MM.1S (cell line): ENCODE data around the gene KRTAP10-2.

Experiments
- DNase-seq: peaks from one replicate; pipeline ENCODE4 v3.0.0-alpha.2; 2015
- H2AFZ ChIP-seq: fragments of 300-600 bp; sonication (generic); 2 replicates; pipeline ENCODE4 v1.6.0; 2016; ENCODE audit warnings: antibody characterized with exemption, low read length
- H3F3A ChIP-seq: fragments of 300-600 bp; sonication (generic); 2 replicates; pipeline ENCODE4 v1.6.1; 2016; ENCODE audit warnings: mild to moderate bottlenecking, antibody characterized with exemption, low read length, moderate library complexity, mixed read lengths; ENCODE audit not compliant: insufficient read depth
- H3K27ac ChIP-seq: fragments of 300-600 bp; sonication (generic); 2 replicates; pipeline ENCODE4 v1.5.1; 2016; ENCODE audit warnings: mild to moderate bottlenecking, low read length
- H3K27me3 ChIP-seq: fragments of 300-600 bp; sonication (generic); replicated peaks from 2 replicates; pipeline ENCODE4 v1.6.0; 2016; ENCODE audit warnings: low read length; ENCODE audit not compliant: insufficient read depth
- H3K36me3 ChIP-seq: fragments of 300-600 bp; sonication (generic); replicated peaks from 2 replicates; pipeline ENCODE4 v1.6.1; 2016; ENCODE audit warnings: mild to moderate bottlenecking, low read length, mixed read lengths; ENCODE audit not compliant: insufficient read depth
- H3K4me1 ChIP-seq: fragments of 300-600 bp; sonication (generic); 2 replicates; pipeline ENCODE4 v1.6.1; 2016; ENCODE audit warnings: low read length, mixed read lengths
- H3K4me2 ChIP-seq: fragments of 300-600 bp; sonication (generic); 2 replicates; pipeline ENCODE4 v1.6.0; 2016; ENCODE audit warnings: low read depth, low read length
- H3K4me3 ChIP-seq: fragments of 300-600 bp; sonication (generic); 2 replicates; pipeline ENCODE4 v1.5.1; 2016; ENCODE audit warnings: low read length, mixed read lengths
- H3K79me2 ChIP-seq: fragments of 300-600 bp; sonication (generic); 2 replicates; pipeline ENCODE4 v1.6.1; 2016; ENCODE audit warnings: mixed run types, low read length, mixed read lengths
- H3K9ac ChIP-seq: fragments of 300-600 bp; sonication (generic); 2 replicates; pipeline ENCODE4 v1.6.1; 2016; ENCODE audit warnings: low read length, mixed read lengths
- H3K9me2 ChIP-seq: fragments of 300-600 bp; sonication (generic); replicated peaks from 2 replicates; pipeline ENCODE4 v1.6.1; 2016; ENCODE audit warnings: mild to moderate bottlenecking, low read length, mixed read lengths; ENCODE audit not compliant: insufficient read depth
- H3K9me3 ChIP-seq: fragments of 300-600 bp; sonication (generic); replicated peaks from 2 replicates; pipeline ENCODE4 v1.6.1; 2016; ENCODE audit warnings: mild to moderate bottlenecking, low read length, mixed read lengths; ENCODE audit not compliant: insufficient read depth
- H4K20me1 ChIP-seq: fragments of 300-600 bp; sonication (generic); 2 replicates; pipeline ENCODE4 v1.6.1; 2016; ENCODE audit warnings: mild to moderate bottlenecking, low read length, moderate library complexity, mixed read lengths; ENCODE audit not compliant: insufficient read depth
- EZH2 ChIP-seq: fragments of 300-600 bp; sonication (generic); optimal IDR thresholded peaks from 2 replicates; pipeline ENCODE3; 2017; ENCODE audit warnings: low read depth, mild to moderate bottlenecking, antibody characterized with exemption, low read length, mixed read lengths
- EZH2phosphoT487 ChIP-seq: fragments of 300-600 bp; sonication (generic); IDR thresholded peaks from 2 replicates; pipeline ENCODE4 v1.6.1; 2018; ENCODE audit warnings: antibody characterized with exemption, low read length
- TF ChIP-seq, protein P1 (sequence below): fragments of 300-600 bp; sonication (generic); IDR thresholded peaks from 2 replicates; pipeline ENCODE4 v1.5.1; 2016; ENCODE audit warnings: antibody characterized with exemption, low read length, mixed read lengths

KRTAP10-2 gene

DNA sequence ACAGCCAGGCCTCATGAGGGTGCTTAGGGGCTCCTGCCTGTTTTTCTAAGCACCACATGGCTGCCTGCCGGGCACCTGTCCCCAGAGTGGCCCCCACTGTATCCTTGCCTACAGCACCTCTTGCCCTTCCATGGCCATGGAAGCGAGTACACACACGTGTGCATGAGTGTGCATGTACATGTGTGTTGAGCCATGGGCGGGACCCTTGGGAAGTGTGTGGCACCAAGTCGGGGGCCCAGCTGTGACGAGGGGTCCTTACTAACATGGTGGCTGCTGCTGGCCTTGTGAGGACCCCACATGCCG is 37.1 kb downstream of the KRTAP10-2 start:
- H3K9me2 ChIP-seq, result no peaks in the 10 kb centered on the region
- H3K36me3 ChIP-seq, result no peaks in the 10 kb centered on the region
- no peaks in the 10 kb centered on the region for H3K79me2 ChIP-seq
- H3K4me3 ChIP-seq, result no peak overlapping the region
- TF ChIP-seq, protein P1, sequence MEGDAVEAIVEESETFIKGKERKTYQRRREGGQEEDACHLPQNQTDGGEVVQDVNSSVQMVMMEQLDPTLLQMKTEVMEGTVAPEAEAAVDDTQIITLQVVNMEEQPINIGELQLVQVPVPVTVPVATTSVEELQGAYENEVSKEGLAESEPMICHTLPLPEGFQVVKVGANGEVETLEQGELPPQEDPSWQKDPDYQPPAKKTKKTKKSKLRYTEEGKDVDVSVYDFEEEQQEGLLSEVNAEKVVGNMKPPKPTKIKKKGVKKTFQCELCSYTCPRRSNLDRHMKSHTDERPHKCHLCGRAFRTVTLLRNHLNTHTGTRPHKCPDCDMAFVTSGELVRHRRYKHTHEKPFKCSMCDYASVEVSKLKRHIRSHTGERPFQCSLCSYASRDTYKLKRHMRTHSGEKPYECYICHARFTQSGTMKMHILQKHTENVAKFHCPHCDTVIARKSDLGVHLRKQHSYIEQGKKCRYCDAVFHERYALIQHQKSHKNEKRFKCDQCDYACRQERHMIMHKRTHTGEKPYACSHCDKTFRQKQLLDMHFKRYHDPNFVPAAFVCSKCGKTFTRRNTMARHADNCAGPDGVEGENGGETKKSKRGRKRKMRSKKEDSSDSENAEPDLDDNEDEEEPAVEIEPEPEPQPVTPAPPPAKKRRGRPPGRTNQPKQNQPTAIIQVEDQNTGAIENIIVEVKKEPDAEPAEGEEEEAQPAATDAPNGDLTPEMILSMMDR, result no peak
- TF ChIP-seq EZH2phosphoT487 (no peak), EZH2 (no peak)
- DNase-seq, result no peak
- no peaks in the 10 kb centered on the region for H4K20me1 ChIP-seq
- no peaks in the 10 kb centered on the region for H3K9me3 ChIP-seq
- no peak overlapping the region for H2AFZ ChIP-seq
- peaks cover 94% of the 10 kb centered on the region for H3K27me3 ChIP-seq
- no peak overlapping the region for H3K9ac ChIP-seq
- H3K4me1 ChIP-seq, result no peaks in the 10 kb centered on the region; the same call in 1 of the 2 replicates
- H3F3A ChIP-seq, result no peaks in the 10 kb centered on the region
- H3K4me2 ChIP-seq, result no peak overlapping the region
- H3K27ac ChIP-seq, result no peak overlapping the region

GRCh38 chr21:44513389-44514217 is 37.7 kb downstream of the KRTAP10-2 start:
- Histone ChIP-seq H2AFZ (no peak overlapping the region), H3K79me2 (no peaks in the 10 kb centered on the region), H3K4me2 (no peak overlapping the region), H3K4me3 (no peak overlapping the region), H3K27ac (no peak overlapping the region), H3K9ac (no peak overlapping the region), H3K4me1 (no peaks in the 10 kb centered on the region; the same call in 1 of the 2 replicates), H3K36me3 (no peaks in the 10 kb centered on the region), H3F3A (no peaks in the 10 kb centered on the region), H3K27me3 (peaks cover 97% of the 10 kb centered on the region), H3K9me3 (no peaks in the 10 kb centered on the region), H3K9me2 (no peaks in the 10 kb centered on the region), H4K20me1 (no peaks in the 10 kb centered on the region)
- DNase-seq, result no peak
- TF ChIP-seq, protein P1, result no peak
- TF ChIP-seq EZH2phosphoT487 (no peak), EZH2 (no peak)

DNA sequence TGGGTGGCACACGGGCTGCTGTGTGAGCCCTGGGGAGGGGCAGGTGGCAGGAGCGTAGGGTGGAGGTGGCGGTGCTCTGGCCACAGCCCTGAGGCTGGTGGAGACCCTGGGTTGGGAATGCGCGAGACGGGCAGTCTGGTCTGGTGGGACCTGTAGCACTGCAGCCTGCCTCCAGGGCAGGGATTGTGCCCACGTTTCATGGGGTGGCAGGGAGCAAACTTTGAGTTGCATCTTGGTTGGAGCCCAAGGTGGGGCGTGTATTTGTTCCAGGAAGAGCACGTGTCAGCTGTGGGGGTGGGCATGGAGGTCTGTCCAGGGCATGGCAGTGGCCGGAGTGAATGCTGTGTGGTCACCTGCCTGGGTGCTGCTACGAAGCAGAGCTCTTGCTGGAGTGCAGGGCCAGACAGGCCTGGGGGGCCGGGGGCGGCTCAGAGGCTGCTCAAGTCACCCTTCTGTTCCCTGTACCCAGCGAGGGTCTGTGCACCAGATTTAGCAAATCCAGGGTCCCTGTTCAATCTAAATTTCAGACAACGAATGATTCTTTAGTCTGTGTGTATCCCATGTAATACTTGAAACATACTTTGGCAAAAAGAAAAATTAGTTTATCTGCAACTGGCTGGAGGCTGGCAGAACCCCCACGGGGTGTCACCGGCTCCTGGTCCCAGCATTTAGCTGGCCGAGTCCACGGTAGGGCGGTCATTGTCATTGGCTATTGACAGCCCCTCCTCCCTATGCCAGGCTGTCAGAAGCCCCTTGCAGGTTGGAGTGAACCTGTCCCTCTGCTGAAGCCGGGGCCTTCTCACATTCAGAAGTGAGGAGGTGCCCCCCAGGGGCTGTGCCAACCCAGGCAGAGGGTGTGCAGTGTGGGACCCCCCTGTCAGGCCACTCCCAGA is 38.6 kb downstream of the KRTAP10-2 start:
- Histone ChIP-seq H3K27me3 (peaks cover 97% of the 10 kb centered on the region), H3K79me2 (no peaks in the 10 kb centered on the region), H3F3A (no peaks in the 10 kb centered on the region), H3K4me3 (no peak overlapping the region), H4K20me1 (no peaks in the 10 kb centered on the region), H3K9me2 (no peaks in the 10 kb centered on the region), H3K4me2 (no peak overlapping the region), H3K27ac (no peak overlapping the region), H2AFZ (no peak overlapping the region), H3K4me1 (no peaks in the 10 kb centered on the region; the same call in 1 of the 2 replicates), H3K9me3 (no peaks in the 10 kb centered on the region), H3K9ac (no peak overlapping the region), H3K36me3 (no peaks in the 10 kb centered on the region)
- no peak for DNase-seq
- TF ChIP-seq EZH2phosphoT487 (no peak), EZH2 (no peak)
- TF ChIP-seq, protein P1, result no peak
